Mammary epithelial cell (primary cell): ENCODE results near the gene MAP7D3.

Experiments
- EZH2 ChIP-seq: IDR thresholded peaks from 2 replicates; pipeline ENCODE4 v1.6.1; 2012; ENCODE audit warnings: low read length, inconsistent platforms, borderline replicate concordance
- TF ChIP-seq, protein P1 (sequence below), 2 donors: IDR thresholded peaks in 1 of 2; conservative IDR thresholded peaks in 1 of 2; 2 replicates each; pipeline ENCODE4 v1.5.1; 2011 to 2012; ENCODE audit warnings: inconsistent platforms in 2 of 2, low read length in 2 of 2, mild to moderate bottlenecking in 2 of 2, control low read depth in 1 of 2, low read depth in 1 of 2; ENCODE audit not compliant: insufficient read depth in 1 of 2; ENCODE audit errors: extremely low read depth in 1 of 2

- TF ChIP-seq, protein P1, sequence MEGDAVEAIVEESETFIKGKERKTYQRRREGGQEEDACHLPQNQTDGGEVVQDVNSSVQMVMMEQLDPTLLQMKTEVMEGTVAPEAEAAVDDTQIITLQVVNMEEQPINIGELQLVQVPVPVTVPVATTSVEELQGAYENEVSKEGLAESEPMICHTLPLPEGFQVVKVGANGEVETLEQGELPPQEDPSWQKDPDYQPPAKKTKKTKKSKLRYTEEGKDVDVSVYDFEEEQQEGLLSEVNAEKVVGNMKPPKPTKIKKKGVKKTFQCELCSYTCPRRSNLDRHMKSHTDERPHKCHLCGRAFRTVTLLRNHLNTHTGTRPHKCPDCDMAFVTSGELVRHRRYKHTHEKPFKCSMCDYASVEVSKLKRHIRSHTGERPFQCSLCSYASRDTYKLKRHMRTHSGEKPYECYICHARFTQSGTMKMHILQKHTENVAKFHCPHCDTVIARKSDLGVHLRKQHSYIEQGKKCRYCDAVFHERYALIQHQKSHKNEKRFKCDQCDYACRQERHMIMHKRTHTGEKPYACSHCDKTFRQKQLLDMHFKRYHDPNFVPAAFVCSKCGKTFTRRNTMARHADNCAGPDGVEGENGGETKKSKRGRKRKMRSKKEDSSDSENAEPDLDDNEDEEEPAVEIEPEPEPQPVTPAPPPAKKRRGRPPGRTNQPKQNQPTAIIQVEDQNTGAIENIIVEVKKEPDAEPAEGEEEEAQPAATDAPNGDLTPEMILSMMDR (conservative IDR thresholded peaks at IDR 0.05 in 1 of 2, IDR thresholded peaks at IDR 0.05 in 1 of 2; ENCODE audit: extremely low read depth in 1 of 2, insufficient read depth in 1 of 2, low read depth in 1 of 2, low read length in 2 of 2), result no peak
- no peak for TF ChIP-seq EZH2
These were observed 79.8 kb downstream of the MAP7D3 start for GRCh38 chrX:136171420-136171819.
